ENCODE measurements around the gene GHR. TPM values are rescaled to one million over a fixed set of nuclear protein-coding genes. Genes with fewer than 3 reads are reported as not detected.

The GHR gene
- total RNA-seq, 4 donors from 2014 or later, result 1.8 to 12.4 (median 3.7) TPM

- no peak for TF ChIP-seq POLR2A (IDR thresholded peaks at IDR 0.05)
- no peak overlapping the region for H3K27ac ChIP-seq
- no peak overlapping the region for H3K4me3 ChIP-seq
- no peaks in the 10 kb centered on the region for H3K9me3 ChIP-seq
- H3K4me1 ChIP-seq, result no peaks in the 10 kb centered on the region
- no peaks in the 10 kb centered on the region for H3K27me3 ChIP-seq
- DNase-seq, result no peak
- no peaks in the 10 kb centered on the region for H3K36me3 ChIP-seq
Observed at GRCh38 chr5:42600441-42600840, 177.2 kb downstream of the GHR start.

GRCh38 chr5:42604171-42604711 is 181.0 kb downstream of the GHR start:
- no peak overlapping the region for H3K27ac ChIP-seq
- H3K9me3 ChIP-seq, result no peaks in the 10 kb centered on the region
- no peaks in the 10 kb centered on the region for H3K27me3 ChIP-seq
- TF ChIP-seq POLR2A (IDR thresholded peaks at IDR 0.05) (no peak), CTCF (IDR thresholded peaks at IDR 0.05) (no peak)
- no peaks in the 10 kb centered on the region for H3K36me3 ChIP-seq
- no peaks in the 10 kb centered on the region for H3K4me1 ChIP-seq
- no peak overlapping the region for H3K4me3 ChIP-seq
- DNase-seq, result no peak

- DNase-seq, result no peak
- no peak overlapping the region for H3K27ac ChIP-seq
Observed at GRCh38 chr5:42605490-42605889, 182.3 kb downstream of the GHR start.

GRCh38 chr5:42606464-42606869 is 183.2 kb downstream of the GHR start:
- no peak overlapping the region for H3K27ac ChIP-seq
- DNase-seq, result no peak
- H3K4me3 ChIP-seq, result no peak overlapping the region
- TF ChIP-seq POLR2A (IDR thresholded peaks at IDR 0.05) (no peak), CTCF (IDR thresholded peaks at IDR 0.05) (no peak)
- no peaks in the 10 kb centered on the region for H3K36me3 ChIP-seq
- no peaks in the 10 kb centered on the region for H3K27me3 ChIP-seq
- H3K9me3 ChIP-seq, result no peaks in the 10 kb centered on the region
- no peaks in the 10 kb centered on the region for H3K4me1 ChIP-seq

More at GRCh38 chr5:42605490-42605889, 182.3 kb downstream of the GHR start:
- Histone ChIP-seq H3K36me3 (no peaks in the 10 kb centered on the region), H3K4me3 (no peak overlapping the region), H3K4me1 (no peaks in the 10 kb centered on the region), H3K9me3 (no peaks in the 10 kb centered on the region), H3K27me3 (no peaks in the 10 kb centered on the region)
- TF ChIP-seq POLR2A (IDR thresholded peaks at IDR 0.05) (no peak), CTCF (IDR thresholded peaks at IDR 0.05) (no peak)

GRCh38 chr5:42611437-42611836 is 188.2 kb downstream of the GHR start:
- H3K36me3 ChIP-seq, result no peaks in the 10 kb centered on the region
- no peak for DNase-seq
- no peaks in the 10 kb centered on the region for H3K4me1 ChIP-seq
- TF ChIP-seq POLR2A (IDR thresholded peaks at IDR 0.05), result no peak
- TF ChIP-seq CTCF (IDR thresholded peaks at IDR 0.05), result no peak
- no peaks in the 10 kb centered on the region for H3K9me3 ChIP-seq
- H3K27ac ChIP-seq, result no peak overlapping the region
- H3K27me3 ChIP-seq, result no peaks in the 10 kb centered on the region
- no peak overlapping the region for H3K4me3 ChIP-seq

- H3K36me3 ChIP-seq, result no peaks in the 10 kb centered on the region
- DNase-seq, result no peak
- no peak overlapping the region for H3K4me3 ChIP-seq
- H3K27me3 ChIP-seq, result no peaks in the 10 kb centered on the region
- no peaks in the 10 kb centered on the region for H3K9me3 ChIP-seq
- H3K4me1 ChIP-seq, result no peaks in the 10 kb centered on the region
- no peak overlapping the region for H3K27ac ChIP-seq
- TF ChIP-seq POLR2A (IDR thresholded peaks at IDR 0.05), result no peak
- no peak for TF ChIP-seq CTCF (IDR thresholded peaks at IDR 0.05)
Observed at GRCh38 chr5:42612750-42613366, 189.6 kb downstream of the GHR start.
